Stimulated activated CD8-positive, alpha-beta memory T cell treated with anti-CD3 and anti-CD28 coated beads, Interleukin-15, amount 100 ng/mL, for 48 hours (primary cell): Measurements from ENCODE around the gene PARD3.
"Not testable (repeated sequence)": the region's sequence is repeated elsewhere in the genome, so short reads cannot be mapped to it uniquely, and the experiment has no call there.

Source experiments
- DNase-seq, 2 donors: peaks; one replicate each; pipeline ENCODE4 v3.0.0-alpha.2; 2020; ENCODE audit warnings: low read depth in 2 of 2

The PARD3 gene

DNA sequence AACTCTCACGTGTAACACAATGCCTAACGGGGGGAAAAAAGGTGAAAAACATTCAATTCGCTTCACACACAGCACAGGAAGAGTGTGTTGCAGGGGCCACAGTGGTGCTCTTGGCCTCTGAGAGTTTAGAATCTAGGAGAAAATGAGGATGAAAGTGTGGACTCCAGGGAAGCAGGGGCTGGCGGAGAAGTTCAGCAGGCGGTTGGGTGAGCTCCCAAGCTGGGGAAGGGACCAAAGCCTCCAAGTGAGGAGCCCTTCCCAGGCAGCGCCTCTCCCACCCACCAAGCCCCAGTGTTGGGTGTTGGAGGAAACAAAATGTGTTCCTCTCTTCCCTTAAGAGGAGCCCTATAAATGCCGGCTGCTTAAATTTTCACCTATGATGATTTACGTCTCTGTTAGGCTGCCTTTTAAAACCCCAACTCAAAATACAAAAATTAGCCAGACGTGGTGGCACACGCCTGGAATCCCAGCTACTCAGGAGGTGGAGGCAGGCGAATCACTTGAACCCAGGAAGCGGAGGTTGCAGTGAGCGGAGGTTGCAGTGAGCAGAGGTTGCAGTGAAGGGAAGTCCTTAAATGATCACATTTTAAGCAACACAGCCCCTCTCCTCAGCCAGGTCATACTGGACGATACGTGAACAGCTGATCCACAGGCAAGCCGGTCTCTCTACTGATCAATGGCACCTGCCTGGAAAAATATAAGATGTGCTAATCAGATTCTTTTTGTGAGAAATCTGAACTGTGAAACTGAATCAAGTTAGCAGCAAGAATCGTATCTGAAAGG lies 735.2 kb downstream of the PARD3 start:
- no peak for DNase-seq

GRCh38 chr10:34078745-34079470 lies 736.2 kb downstream of the PARD3 start:
- DNase-seq: no peak

- no peak for DNase-seq
Measured at GRCh38 chr10:34078017-34078744, 736.9 kb downstream of the PARD3 start.

DNA sequence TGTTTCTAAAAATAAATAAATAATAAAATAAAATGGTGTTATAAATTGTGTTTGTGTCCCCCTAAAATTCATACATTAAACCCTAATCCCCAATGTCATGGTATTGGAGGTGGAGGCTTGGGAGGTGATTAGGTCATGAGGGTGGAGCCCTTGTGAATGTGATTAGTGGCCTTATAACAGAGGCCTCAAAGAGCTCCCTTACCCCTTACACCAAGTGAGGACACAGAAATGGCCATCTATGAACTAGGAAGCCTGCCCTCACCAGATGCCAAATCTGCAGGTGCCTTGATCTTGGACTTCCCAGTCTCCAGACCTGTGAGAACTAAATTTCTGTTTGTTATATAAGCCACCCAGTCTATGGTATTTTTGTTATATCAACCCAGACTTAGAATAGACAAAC lies 738.7 kb downstream of the PARD3 start:
- DNase-seq: no peak

- no peak for DNase-seq
Measured at GRCh38 chr10:34075254-34075926, 739.7 kb downstream of the PARD3 start.

DNA sequence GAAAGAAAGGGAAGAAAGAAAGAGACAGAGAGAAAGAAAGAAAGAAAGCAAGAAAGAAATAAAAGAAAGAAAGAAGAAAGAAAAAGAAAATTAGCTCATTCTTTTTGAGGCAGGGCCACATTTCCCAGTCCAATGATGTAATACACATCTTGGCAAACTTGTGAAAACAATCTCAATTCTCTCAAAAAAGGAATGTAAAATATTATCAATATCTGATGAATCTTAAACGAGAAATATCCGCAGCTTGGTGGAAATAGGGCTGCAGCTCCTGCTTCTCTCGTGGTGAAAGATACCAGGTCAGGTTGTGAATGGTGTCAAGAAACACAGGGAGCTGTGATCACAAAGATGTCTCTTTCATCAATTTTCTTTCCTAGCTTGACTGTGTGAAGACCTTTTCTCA lies 741.0 kb downstream of the PARD3 start:
- DNase-seq: no peak

GRCh38 chr10:34067741-34068140 lies 747.4 kb downstream of the PARD3 start:
- DNase-seq: not testable (repeated sequence)

DNA sequence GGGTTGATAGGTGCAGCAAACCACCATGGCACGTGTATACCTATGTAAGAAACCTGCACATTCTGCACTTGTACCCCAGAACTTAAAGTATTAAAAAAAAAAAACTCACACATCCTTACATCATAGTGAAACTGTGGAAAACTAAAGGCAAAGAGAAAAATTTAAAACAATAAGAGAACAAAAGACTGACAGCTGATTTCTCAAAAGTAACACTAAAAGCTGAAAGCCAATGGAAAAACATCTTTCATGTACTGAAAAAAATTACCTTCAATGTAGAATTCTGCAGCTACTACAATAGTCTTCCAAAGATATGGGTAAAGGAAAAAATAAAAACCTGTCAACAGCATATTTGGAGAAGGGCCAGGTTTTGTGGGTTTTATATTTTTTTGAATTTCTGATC lies 751.5 kb downstream of the PARD3 start:
- no peak for DNase-seq

DNA sequence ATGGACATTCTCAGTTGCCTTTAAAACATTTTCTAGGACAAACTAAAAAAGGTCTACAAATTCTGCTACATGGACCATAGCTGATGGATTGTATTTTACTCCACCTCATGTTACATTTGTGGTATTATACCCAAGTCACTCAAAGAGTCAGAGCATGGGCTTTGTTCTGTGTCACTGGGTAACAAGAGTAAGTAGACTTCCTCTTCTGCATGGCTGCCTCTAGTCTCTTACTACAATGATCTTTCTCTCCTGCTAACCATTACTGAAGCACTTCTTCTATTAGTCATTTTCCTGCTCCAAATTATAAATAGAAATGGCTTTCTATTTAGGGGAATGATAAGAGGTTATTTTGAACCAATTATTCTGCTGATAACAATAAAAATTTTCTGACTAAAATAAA lies 753.3 kb downstream of the PARD3 start:
- DNase-seq: no peak
